HG02623 (cell line): ENCODE results near the gene NDUFA7.
"Not testable (repeated sequence)": the region's sequence is repeated elsewhere in the genome, so short reads cannot be mapped to it uniquely, and the experiment has no call there.

Experiments used
- ATAC-seq: cut with Tn5 transposase; IDR thresholded peaks from one replicate; pipeline ENCODE4 v1.9.1; 2021; ENCODE audit warnings: moderate library complexity; ENCODE audit not compliant: unreplicated experiment

NDUFA7 gene

GRCh38 chr19:8269724-8270123 lies 51.5 kb downstream of the NDUFA7 start:
- no peak for ATAC-seq

- ATAC-seq, result no peak
Observed at GRCh38 chr19:8265872-8266271, 55.3 kb downstream of the NDUFA7 start.

GRCh38 chr19:8264248-8264647 lies 56.9 kb downstream of the NDUFA7 start:
- not testable (repeated sequence) for ATAC-seq

GRCh38 chr19:8262431-8262830 lies 58.7 kb downstream of the NDUFA7 start:
- ATAC-seq, result no peak

- ATAC-seq, result no peak
Observed at GRCh38 chr19:8261881-8262280, 59.3 kb downstream of the NDUFA7 start.

- no peak for ATAC-seq
Observed at GRCh38 chr19:8261347-8261746, 59.8 kb downstream of the NDUFA7 start.
